ENCODE measurements around the gene PDHX.

PDHX gene

GRCh38 chr11:34938611-34939010 lies 22.2 kb downstream of the PDHX start:
- Histone ChIP-seq H3K9me3 (replicated peaks in 1 of 2; ENCODE audit: control insufficient read depth in 2 of 2, insufficient read depth in 1 of 2, low read depth in 1 of 2, low read length in 2 of 2) (peaks cover 0 to 5% of the 10 kb centered on the region in 2 donors), H3K14ac (ENCODE audit: low read length) (no peak overlapping the region), H3K27me3 (ENCODE audit: control insufficient read depth in 3 of 3, insufficient read depth in 3 of 3, low read depth in 1 of 3, low read length in 3 of 3) (no peaks in the 10 kb centered on the region), H2AK5ac (ENCODE audit: low read depth, low read length) (no peak overlapping the region), H2BK120ac (ENCODE audit: low read depth, low read length) (no peak overlapping the region), H3K4me2 (ENCODE audit: insufficient read depth, low read length, poor library complexity, severe bottlenecking) (no peak overlapping the region), H4K91ac (ENCODE audit: low read depth, low read length, poor library complexity) (no peak overlapping the region), H3K18ac (ENCODE audit: low read length) (no peak overlapping the region), H2AFZ (ENCODE audit: low read length) (no peak overlapping the region), H2BK15ac (ENCODE audit: low read length) (no peak overlapping the region), H3K27ac (replicated peaks; ENCODE audit: low read length) (no peak overlapping the region), H4K8ac (ENCODE audit: low read depth, low read length) (no peak overlapping the region), H3K79me1 (ENCODE audit: low read depth, low read length) (peaks cover 2% of the 10 kb centered on the region), H3K4me1 (ENCODE audit: control insufficient read depth in 2 of 2, insufficient read depth in 1 of 2, low read depth in 1 of 2, low read length in 2 of 2) (no peaks in the 10 kb centered on the region), H3K23ac (ENCODE audit: low read depth, low read length, poor library complexity) (no peak overlapping the region), H3K4ac (ENCODE audit: low read length) (no peak overlapping the region), H3K36me3 (replicated peaks in 1 of 2; ENCODE audit: control insufficient read depth in 2 of 2, insufficient read depth in 2 of 2, low read length in 2 of 2) (peaks cover 1 to 35% of the 10 kb centered on the region in 2 donors), H3K9ac (ENCODE audit: low read depth, low read length, poor library complexity) (no peak overlapping the region), H3K4me3 (ENCODE audit: low read length in 2 of 2) (no peak overlapping the region), H2BK5ac (ENCODE audit: low read length) (no peak overlapping the region), H2BK12ac (ENCODE audit: low read length) (no peak overlapping the region)
- WGBS, 2 donors (ENCODE audit: extremely low coverage in 2 of 2, insufficient read length in 2 of 2, insufficient replicate concordance in 1 of 2): no CpG with 5 or more reads among the region's 1 CpG
- DNase-seq (ENCODE audit: low spot score): no peak

GRCh38 chr11:34940026-34940677 lies 23.7 kb downstream of the PDHX start:
- no CpG with 5 or more reads among the region's 4 CpGs for WGBS, 2 donors (ENCODE audit: extremely low coverage in 2 of 2, insufficient read length in 2 of 2, insufficient replicate concordance in 1 of 2)
- H3K79me1 ChIP-seq (ENCODE audit: low read depth, low read length): peaks cover 2% of the 10 kb centered on the region
- H2BK120ac ChIP-seq (ENCODE audit: low read depth, low read length): no peak overlapping the region

GRCh38 chr11:34941688-34942087 lies 25.3 kb downstream of the PDHX start:
- no peak overlapping the region for H2BK120ac ChIP-seq (ENCODE audit: low read depth, low read length)
- H3K36me3 ChIP-seq (replicated peaks in 1 of 2; ENCODE audit: control insufficient read depth in 2 of 2, insufficient read depth in 2 of 2, low read length in 2 of 2): peaks cover 2 to 23% of the 10 kb centered on the region in 2 donors
- H2BK12ac ChIP-seq (ENCODE audit: low read length): no peak overlapping the region
- H3K9me3 ChIP-seq (replicated peaks in 1 of 2; ENCODE audit: control insufficient read depth in 2 of 2, insufficient read depth in 1 of 2, low read depth in 1 of 2, low read length in 2 of 2): peaks cover 0 to 14% of the 10 kb centered on the region in 2 donors
- H2AFZ ChIP-seq (ENCODE audit: low read length): no peak overlapping the region
- no CpG with 5 or more reads among the region's 13 CpGs for WGBS, 2 donors (ENCODE audit: extremely low coverage in 2 of 2, insufficient read length in 2 of 2, insufficient replicate concordance in 1 of 2)
- no peak overlapping the region for H3K27ac ChIP-seq (replicated peaks; ENCODE audit: low read length)
- no peak overlapping the region for H3K14ac ChIP-seq (ENCODE audit: low read length)
- H3K79me1 ChIP-seq (ENCODE audit: low read depth, low read length): peaks cover 2% of the 10 kb centered on the region
- H3K9ac ChIP-seq (ENCODE audit: low read depth, low read length, poor library complexity): no peak overlapping the region
- no peak overlapping the region for H2AK5ac ChIP-seq (ENCODE audit: low read depth, low read length)
- no peak overlapping the region for H3K18ac ChIP-seq (ENCODE audit: low read length)
- H4K8ac ChIP-seq (ENCODE audit: low read depth, low read length): no peak overlapping the region
- no peaks in the 10 kb centered on the region for H3K4me1 ChIP-seq (ENCODE audit: control insufficient read depth in 2 of 2, insufficient read depth in 1 of 2, low read depth in 1 of 2, low read length in 2 of 2)
- no peak overlapping the region for H2BK5ac ChIP-seq (ENCODE audit: low read length)
- H3K4me2 ChIP-seq (ENCODE audit: insufficient read depth, low read length, poor library complexity, severe bottlenecking): no peak overlapping the region
- no peak overlapping the region for H3K4me3 ChIP-seq (ENCODE audit: low read length in 2 of 2)
- H4K91ac ChIP-seq (ENCODE audit: low read depth, low read length, poor library complexity): no peak overlapping the region
- H2BK15ac ChIP-seq (ENCODE audit: low read length): no peak overlapping the region
- no peak overlapping the region for H3K23ac ChIP-seq (ENCODE audit: low read depth, low read length, poor library complexity)
- no peak for DNase-seq (ENCODE audit: low spot score)
- H3K4ac ChIP-seq (ENCODE audit: low read length): no peak overlapping the region
- H3K27me3 ChIP-seq (ENCODE audit: control insufficient read depth in 3 of 3, insufficient read depth in 3 of 3, low read depth in 1 of 3, low read length in 3 of 3): no peaks in the 10 kb centered on the region

More at GRCh38 chr11:34940026-34940677, 23.7 kb downstream of the PDHX start:
- Histone ChIP-seq H2AK5ac (ENCODE audit: low read depth, low read length) (no peak overlapping the region), H3K4me1 (ENCODE audit: control insufficient read depth in 2 of 2, insufficient read depth in 1 of 2, low read depth in 1 of 2, low read length in 2 of 2) (no peaks in the 10 kb centered on the region), H3K4ac (ENCODE audit: low read length) (no peak overlapping the region), H2BK5ac (ENCODE audit: low read length) (no peak overlapping the region), H3K23ac (ENCODE audit: low read depth, low read length, poor library complexity) (no peak overlapping the region), H4K8ac (ENCODE audit: low read depth, low read length) (no peak overlapping the region), H3K9me3 (replicated peaks in 1 of 2; ENCODE audit: control insufficient read depth in 2 of 2, insufficient read depth in 1 of 2, low read depth in 1 of 2, low read length in 2 of 2) (peaks cover 0 to 8% of the 10 kb centered on the region in 2 donors), H3K4me2 (ENCODE audit: insufficient read depth, low read length, poor library complexity, severe bottlenecking) (no peak overlapping the region), H3K36me3 (replicated peaks in 1 of 2; ENCODE audit: control insufficient read depth in 2 of 2, insufficient read depth in 2 of 2, low read length in 2 of 2) (peaks cover 2 to 29% of the 10 kb centered on the region in 2 donors), H3K4me3 (ENCODE audit: low read length in 2 of 2) (no peak overlapping the region), H4K91ac (ENCODE audit: low read depth, low read length, poor library complexity) (no peak overlapping the region), H2AFZ (ENCODE audit: low read length) (no peak overlapping the region), H2BK12ac (ENCODE audit: low read length) (no peak overlapping the region), H3K14ac (ENCODE audit: low read length) (no peak overlapping the region), H3K27me3 (ENCODE audit: control insufficient read depth in 3 of 3, insufficient read depth in 3 of 3, low read depth in 1 of 3, low read length in 3 of 3) (no peaks in the 10 kb centered on the region), H3K27ac (replicated peaks; ENCODE audit: low read length) (no peak overlapping the region), H3K18ac (ENCODE audit: low read length) (no peak overlapping the region), H3K9ac (ENCODE audit: low read depth, low read length, poor library complexity) (no peak overlapping the region), H2BK15ac (ENCODE audit: low read length) (no peak overlapping the region)
- DNase-seq (ENCODE audit: low spot score): no peak

GRCh38 chr11:34944692-34945091 lies 28.3 kb downstream of the PDHX start:
- Histone ChIP-seq H3K4ac (ENCODE audit: low read length) (no peak overlapping the region), H3K4me3 (ENCODE audit: low read length in 2 of 2) (no peak overlapping the region), H3K14ac (ENCODE audit: low read length) (no peak overlapping the region), H2BK12ac (ENCODE audit: low read length) (no peak overlapping the region), H4K91ac (ENCODE audit: low read depth, low read length, poor library complexity) (no peak overlapping the region), H3K36me3 (replicated peaks in 1 of 2; ENCODE audit: control insufficient read depth in 2 of 2, insufficient read depth in 2 of 2, low read length in 2 of 2) (peaks cover 2 to 41% of the 10 kb centered on the region in 2 donors), H3K79me1 (ENCODE audit: low read depth, low read length) (peaks cover 2% of the 10 kb centered on the region), H3K27me3 (ENCODE audit: control insufficient read depth in 3 of 3, insufficient read depth in 3 of 3, low read depth in 1 of 3, low read length in 3 of 3) (no peaks in the 10 kb centered on the region), H3K9ac (ENCODE audit: low read depth, low read length, poor library complexity) (no peak overlapping the region), H2BK15ac (ENCODE audit: low read length) (no peak overlapping the region), H3K4me1 (ENCODE audit: control insufficient read depth in 2 of 2, insufficient read depth in 1 of 2, low read depth in 1 of 2, low read length in 2 of 2) (no peaks in the 10 kb centered on the region), H2BK120ac (ENCODE audit: low read depth, low read length) (no peak overlapping the region), H2AFZ (ENCODE audit: low read length) (no peak overlapping the region), H4K8ac (ENCODE audit: low read depth, low read length) (no peak overlapping the region), H3K4me2 (ENCODE audit: insufficient read depth, low read length, poor library complexity, severe bottlenecking) (no peak overlapping the region), H3K27ac (replicated peaks; ENCODE audit: low read length) (no peak overlapping the region), H3K18ac (ENCODE audit: low read length) (no peak overlapping the region), H2BK5ac (ENCODE audit: low read length) (no peak overlapping the region), H2AK5ac (ENCODE audit: low read depth, low read length) (no peak overlapping the region), H3K23ac (ENCODE audit: low read depth, low read length, poor library complexity) (no peak overlapping the region), H3K9me3 (replicated peaks in 1 of 2; ENCODE audit: control insufficient read depth in 2 of 2, insufficient read depth in 1 of 2, low read depth in 1 of 2, low read length in 2 of 2) (peaks cover 0 to 14% of the 10 kb centered on the region in 2 donors)
- DNase-seq (ENCODE audit: low spot score): no peak
- no CpG with 5 or more reads among the region's 1 CpG for WGBS, 2 donors (ENCODE audit: extremely low coverage in 2 of 2, insufficient read length in 2 of 2, insufficient replicate concordance in 1 of 2)
